ENCODE results near the gene FAM83G.

DNA sequence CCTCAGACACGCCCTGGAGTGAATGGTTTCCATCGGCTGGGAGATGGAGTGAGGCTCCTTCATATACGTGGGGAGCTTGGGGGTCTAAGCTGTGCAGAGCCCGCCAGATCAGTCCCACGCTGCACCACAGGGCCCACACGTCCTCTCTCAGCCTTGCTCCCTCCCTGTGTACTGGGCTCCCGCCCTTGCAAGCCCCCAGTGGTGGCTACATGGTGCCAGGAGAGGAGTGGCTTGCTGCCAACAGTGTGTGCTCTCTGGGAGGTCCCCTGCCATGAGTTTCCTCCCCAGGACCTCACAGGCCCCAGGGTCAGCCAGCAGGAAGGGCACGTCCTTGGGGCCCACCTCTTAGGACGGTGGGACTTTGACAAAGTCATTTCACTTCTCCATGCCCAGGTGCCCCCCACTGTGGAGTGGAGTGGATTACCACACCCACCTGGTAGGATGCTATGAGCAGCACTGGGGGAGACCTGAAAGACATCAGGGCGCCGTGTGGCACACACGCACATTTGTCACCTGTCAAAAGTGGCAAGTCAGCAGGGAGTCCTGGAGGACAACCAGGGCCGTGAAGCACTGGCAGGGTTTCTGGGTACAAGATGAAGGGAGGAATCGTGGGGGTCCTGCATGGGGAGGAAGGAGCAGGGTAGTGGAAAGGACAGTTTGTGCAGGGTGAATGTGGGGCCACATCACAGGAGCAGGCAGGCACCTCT lies 38.9 kb downstream of the FAM83G start:
- TF ChIP-seq, protein P1, sequence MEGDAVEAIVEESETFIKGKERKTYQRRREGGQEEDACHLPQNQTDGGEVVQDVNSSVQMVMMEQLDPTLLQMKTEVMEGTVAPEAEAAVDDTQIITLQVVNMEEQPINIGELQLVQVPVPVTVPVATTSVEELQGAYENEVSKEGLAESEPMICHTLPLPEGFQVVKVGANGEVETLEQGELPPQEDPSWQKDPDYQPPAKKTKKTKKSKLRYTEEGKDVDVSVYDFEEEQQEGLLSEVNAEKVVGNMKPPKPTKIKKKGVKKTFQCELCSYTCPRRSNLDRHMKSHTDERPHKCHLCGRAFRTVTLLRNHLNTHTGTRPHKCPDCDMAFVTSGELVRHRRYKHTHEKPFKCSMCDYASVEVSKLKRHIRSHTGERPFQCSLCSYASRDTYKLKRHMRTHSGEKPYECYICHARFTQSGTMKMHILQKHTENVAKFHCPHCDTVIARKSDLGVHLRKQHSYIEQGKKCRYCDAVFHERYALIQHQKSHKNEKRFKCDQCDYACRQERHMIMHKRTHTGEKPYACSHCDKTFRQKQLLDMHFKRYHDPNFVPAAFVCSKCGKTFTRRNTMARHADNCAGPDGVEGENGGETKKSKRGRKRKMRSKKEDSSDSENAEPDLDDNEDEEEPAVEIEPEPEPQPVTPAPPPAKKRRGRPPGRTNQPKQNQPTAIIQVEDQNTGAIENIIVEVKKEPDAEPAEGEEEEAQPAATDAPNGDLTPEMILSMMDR (IDR thresholded peaks at IDR 0.05; ENCODE audit: poor library complexity): no peak
- TF ChIP-seq EZH2 (IDR thresholded peaks at IDR 0.05; ENCODE audit: borderline replicate concordance): no peak

Data from hepatocyte (in vitro differentiated cells).